ENCODE measurements around the gene PLEKHH3.

Gene PLEKHH3

GRCh38 chr17:42686520-42687128, 9.8 kb upstream of the PLEKHH3 start:
- no peak for FAIRE-seq
- DNase-seq (ENCODE audit: low spot score): no peak

- FAIRE-seq (no peak), DNase-seq (ENCODE audit: low spot score) (no peak)
Measured at GRCh38 chr17:42685831-42686230, 9.0 kb upstream of the PLEKHH3 start.

- FAIRE-seq: no peak
- no peak for DNase-seq (ENCODE audit: low spot score)
Measured at GRCh38 chr17:42684929-42685556, 8.2 kb upstream of the PLEKHH3 start.

- DNase-seq (ENCODE audit: low spot score) (no peak), FAIRE-seq (no peak)
Measured at GRCh38 chr17:42683407-42684034, 6.7 kb upstream of the PLEKHH3 start.

- DNase-seq (ENCODE audit: low spot score) (peak; percentile 72), FAIRE-seq (no peak)
Measured at GRCh38 chr17:42682722-42683403, 6.1 kb upstream of the PLEKHH3 start.

- DNase-seq (ENCODE audit: low spot score): peak; percentile 78
Measured at GRCh38 chr17:42681976-42682721, 5.4 kb upstream of the PLEKHH3 start, which contains the start of gene CNTNAP1. TSS of gene CNTNAP1 (plus strand) at chr17:42682531. CDS start at chr17:42682830, 299 bp downstream.

GRCh38 chr17:42680331-42680808, 3.6 kb upstream of the PLEKHH3 start:
- DNase-seq (ENCODE audit: low spot score) (no peak), FAIRE-seq (no peak)

More at GRCh38 chr17:42681976-42682721, 5.4 kb upstream of the PLEKHH3 start, which contains the start of gene CNTNAP1:
- FAIRE-seq: no peak

- no peak for DNase-seq (ENCODE audit: low spot score)
- peak; percentile 69 for FAIRE-seq
Measured at GRCh38 chr17:42679492-42680330, 2.9 kb upstream of the PLEKHH3 start.

- DNase-seq (ENCODE audit: low spot score): peak; percentile 28
- no peak for FAIRE-seq
Measured at GRCh38 chr17:42678951-42679491, 2.2 kb upstream of the PLEKHH3 start.

- DNase-seq (ENCODE audit: low spot score): peak; percentile 90
- no peak for FAIRE-seq
Measured at GRCh38 chr17:42677921-42678781, 1.4 kb upstream of the PLEKHH3 start.

GRCh38 chr17:42677012-42677857, 441 bp upstream of the PLEKHH3 start:
- peak; percentile 99 for DNase-seq (ENCODE audit: low spot score)
- FAIRE-seq: peak; percentile 93

- FAIRE-seq: no peak
- DNase-seq (ENCODE audit: low spot score): peak; percentile 50
Measured at GRCh38 chr17:42675965-42676423, 800 bp downstream of the PLEKHH3 start.

GRCh38 chr17:42675348-42675964, 1.3 kb downstream of the PLEKHH3 start:
- no peak for FAIRE-seq
- peak; percentile 31 for DNase-seq (ENCODE audit: low spot score)

- DNase-seq (ENCODE audit: low spot score) (peak; percentile 25), FAIRE-seq (peak; percentile 67)
Measured at GRCh38 chr17:42674755-42675347, 1.9 kb downstream of the PLEKHH3 start.

GRCh38 chr17:42673885-42674754, 2.7 kb downstream of the PLEKHH3 start:
- DNase-seq (ENCODE audit: low spot score) (peak; percentile 78), FAIRE-seq (peak; percentile 56)

- DNase-seq (ENCODE audit: low spot score) (no peak), FAIRE-seq (no peak)
Measured at GRCh38 chr17:42673266-42673884, 3.4 kb downstream of the PLEKHH3 start.
